ENCODE data around the gene CAPSL. TPM values are rescaled to one million over a fixed set of nuclear protein-coding genes. Genes with fewer than 3 reads are reported as not detected.

CAPSL gene
- total RNA-seq, 1 donor from 2014 or later = not detected

GRCh38 chr5:35904443-35905132 is 33.8 kb downstream of the CAPSL start:
- H3K36me3 Mint-ChIP-seq (ENCODE audit: low read depth) = no peaks in the 10 kb centered on the region
- TF ChIP-seq CTCF (conservative IDR thresholded peaks at IDR 0.05) = no peak
- H3K27ac Mint-ChIP-seq (ENCODE audit: unreplicated experiment) = no peak overlapping the region
- no peak for DNase-seq (ENCODE audit: low read depth, low spot score)
- peaks cover 7% of the 10 kb centered on the region for H3K4me1 Mint-ChIP-seq
- no peak overlapping the region for H3K4me3 Mint-ChIP-seq
- H3K9me3 Mint-ChIP-seq = peaks cover 4% of the 10 kb centered on the region
- no peaks in the 10 kb centered on the region for H3K27me3 Mint-ChIP-seq (ENCODE audit: low read depth)

- no peak overlapping the region for H3K4me3 Mint-ChIP-seq
Observed at GRCh38 chr5:35903631-35904203, 34.7 kb downstream of the CAPSL start.

GRCh38 chr5:35902046-35902672 is 36.3 kb downstream of the CAPSL start:
- Mint-ChIP-seq H3K27me3 (ENCODE audit: low read depth) (no peaks in the 10 kb centered on the region), H3K36me3 (ENCODE audit: low read depth) (no peaks in the 10 kb centered on the region), H3K4me3 (no peak overlapping the region), H3K9me3 (peaks cover 4% of the 10 kb centered on the region), H3K4me1 (peaks cover 3% of the 10 kb centered on the region), H3K27ac (ENCODE audit: unreplicated experiment) (no peak overlapping the region)
- no peak for TF ChIP-seq CTCF (conservative IDR thresholded peaks at IDR 0.05)
- no peak for DNase-seq (ENCODE audit: low read depth, low spot score)

More at GRCh38 chr5:35903631-35904203, 34.7 kb downstream of the CAPSL start:
- DNase-seq (ENCODE audit: low read depth, low spot score) = no peak
- peaks cover 4% of the 10 kb centered on the region for H3K4me1 Mint-ChIP-seq
- no peak for TF ChIP-seq CTCF (conservative IDR thresholded peaks at IDR 0.05)
- H3K9me3 Mint-ChIP-seq = peaks cover 4% of the 10 kb centered on the region
- H3K27ac Mint-ChIP-seq (ENCODE audit: unreplicated experiment) = no peak overlapping the region
- no peaks in the 10 kb centered on the region for H3K36me3 Mint-ChIP-seq (ENCODE audit: low read depth)
- no peaks in the 10 kb centered on the region for H3K27me3 Mint-ChIP-seq (ENCODE audit: low read depth)

- Mint-ChIP-seq H3K4me3 (no peak overlapping the region), H3K9me3 (peaks cover 4% of the 10 kb centered on the region), H3K27me3 (ENCODE audit: low read depth) (no peaks in the 10 kb centered on the region), H3K36me3 (ENCODE audit: low read depth) (no peaks in the 10 kb centered on the region), H3K27ac (ENCODE audit: unreplicated experiment) (no peak overlapping the region), H3K4me1 (peaks cover 3% of the 10 kb centered on the region)
- no peak for DNase-seq (ENCODE audit: low read depth, low spot score)
- TF ChIP-seq CTCF (conservative IDR thresholded peaks at IDR 0.05) = no peak
Observed at GRCh38 chr5:35900972-35901695, 37.3 kb downstream of the CAPSL start.

GRCh38 chr5:35899800-35900199 is 38.6 kb downstream of the CAPSL start:
- Mint-ChIP-seq H3K36me3 (ENCODE audit: low read depth) (no peaks in the 10 kb centered on the region), H3K27me3 (ENCODE audit: low read depth) (no peaks in the 10 kb centered on the region), H3K27ac (ENCODE audit: unreplicated experiment) (no peak overlapping the region), H3K9me3 (peaks cover 4% of the 10 kb centered on the region), H3K4me1 (peaks cover 3% of the 10 kb centered on the region), H3K4me3 (no peak overlapping the region)
- no peak for DNase-seq (ENCODE audit: low read depth, low spot score)
- TF ChIP-seq CTCF (conservative IDR thresholded peaks at IDR 0.05) = no peak

Measured in neural crest cell (in vitro differentiated cells).